ENCODE results near the gene IQCE.
A peak's percentile ranks its signal among the peaks of the same experiment; 100 is the strongest.
"Not testable (repeated sequence)": the region's sequence is repeated elsewhere in the genome, so short reads cannot be mapped to it uniquely, and the experiment has no call there.

Gene IQCE

DNA sequence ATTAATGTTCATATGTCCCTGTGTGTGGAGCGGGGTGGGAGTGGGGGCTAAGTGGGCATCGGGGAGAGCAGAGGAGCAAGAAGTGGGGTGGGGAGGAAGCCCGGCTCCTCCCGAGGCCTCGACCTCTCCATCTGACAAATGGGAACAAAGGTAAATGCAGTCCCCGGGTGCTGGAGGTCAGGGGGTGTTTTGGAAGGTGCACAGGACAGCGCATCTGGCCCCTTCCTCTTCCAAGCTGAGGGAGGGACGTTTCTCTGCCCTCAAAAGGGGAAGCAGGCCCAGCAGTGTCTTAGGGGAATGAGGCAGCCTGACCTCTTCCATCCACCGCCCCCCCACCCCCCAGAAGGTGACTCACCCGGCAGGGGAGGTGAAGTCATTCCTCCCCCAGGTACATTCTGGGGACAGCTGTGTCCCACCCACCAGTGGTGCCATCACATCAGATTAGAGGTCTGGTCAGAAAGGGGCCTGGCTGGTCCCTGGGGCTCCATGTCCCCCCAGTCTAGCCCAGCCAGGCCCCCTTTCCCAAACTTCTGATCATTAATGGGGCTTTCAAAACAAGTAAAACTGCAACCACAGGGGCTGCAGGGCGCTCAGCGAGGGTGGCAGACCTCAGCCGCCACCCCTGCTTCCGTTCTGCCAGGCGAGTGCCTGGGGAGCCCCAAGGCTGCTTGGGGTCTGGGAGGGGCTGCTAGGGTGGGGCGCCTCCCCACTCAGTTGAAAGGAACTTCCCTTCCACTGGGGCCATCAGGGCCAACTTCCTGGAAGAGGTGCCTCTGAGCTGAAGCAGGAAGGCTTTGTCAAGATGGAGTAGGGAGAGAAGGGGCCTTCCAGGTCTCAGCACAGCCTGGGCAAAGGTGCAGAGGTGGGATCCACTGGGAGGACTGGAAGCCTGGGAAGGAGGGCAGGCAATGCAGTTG, 28.4 kb upstream of the IQCE start:
- peak; percentile 74 for DNase-seq (ENCODE audit: extremely low read depth, insufficient read length)
- Histone ChIP-seq H3K27me3 (replicated peaks; ENCODE audit: control insufficient read depth, insufficient read depth, low read length) (no peaks in the 10 kb centered on the region), H3K36me3 (ENCODE audit: control insufficient read depth, insufficient read depth, low read length) (no peaks in the 10 kb centered on the region), H3K4me3 (replicated peaks; ENCODE audit: low read depth, low read length) (no peak overlapping the region)
- TF ChIP-seq, protein P1, sequence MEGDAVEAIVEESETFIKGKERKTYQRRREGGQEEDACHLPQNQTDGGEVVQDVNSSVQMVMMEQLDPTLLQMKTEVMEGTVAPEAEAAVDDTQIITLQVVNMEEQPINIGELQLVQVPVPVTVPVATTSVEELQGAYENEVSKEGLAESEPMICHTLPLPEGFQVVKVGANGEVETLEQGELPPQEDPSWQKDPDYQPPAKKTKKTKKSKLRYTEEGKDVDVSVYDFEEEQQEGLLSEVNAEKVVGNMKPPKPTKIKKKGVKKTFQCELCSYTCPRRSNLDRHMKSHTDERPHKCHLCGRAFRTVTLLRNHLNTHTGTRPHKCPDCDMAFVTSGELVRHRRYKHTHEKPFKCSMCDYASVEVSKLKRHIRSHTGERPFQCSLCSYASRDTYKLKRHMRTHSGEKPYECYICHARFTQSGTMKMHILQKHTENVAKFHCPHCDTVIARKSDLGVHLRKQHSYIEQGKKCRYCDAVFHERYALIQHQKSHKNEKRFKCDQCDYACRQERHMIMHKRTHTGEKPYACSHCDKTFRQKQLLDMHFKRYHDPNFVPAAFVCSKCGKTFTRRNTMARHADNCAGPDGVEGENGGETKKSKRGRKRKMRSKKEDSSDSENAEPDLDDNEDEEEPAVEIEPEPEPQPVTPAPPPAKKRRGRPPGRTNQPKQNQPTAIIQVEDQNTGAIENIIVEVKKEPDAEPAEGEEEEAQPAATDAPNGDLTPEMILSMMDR (IDR thresholded peaks at IDR 0.05; ENCODE audit: insufficient read depth, low read length, poor library complexity, severe bottlenecking): no peak

GRCh38 chr7:2530994-2531795, 27.6 kb upstream of the IQCE start:
- H3K27me3 ChIP-seq (replicated peaks; ENCODE audit: control insufficient read depth, insufficient read depth, low read length); DNase-seq (ENCODE audit: extremely low read depth, insufficient read length); H3K4me3 ChIP-seq (replicated peaks; ENCODE audit: low read depth, low read length); H3K36me3 ChIP-seq (ENCODE audit: control insufficient read depth, insufficient read depth, low read length): not testable (repeated sequence)

GRCh38 chr7:2531796-2532110, 27.0 kb upstream of the IQCE start:
- H3K36me3 ChIP-seq (ENCODE audit: control insufficient read depth, insufficient read depth, low read length); DNase-seq (ENCODE audit: extremely low read depth, insufficient read length): not testable (repeated sequence)

GRCh38 chr7:2532199-2532772, 26.5 kb upstream of the IQCE start:
- not testable (repeated sequence) for H3K36me3 ChIP-seq (ENCODE audit: control insufficient read depth, insufficient read depth, low read length); DNase-seq (ENCODE audit: extremely low read depth, insufficient read length); H3K4me3 ChIP-seq (replicated peaks; ENCODE audit: low read depth, low read length); H3K27me3 ChIP-seq (replicated peaks; ENCODE audit: control insufficient read depth, insufficient read depth, low read length)

More at GRCh38 chr7:2531796-2532110, 27.0 kb upstream of the IQCE start:
- not testable (repeated sequence) for H3K4me3 ChIP-seq (replicated peaks; ENCODE audit: low read depth, low read length); H3K27me3 ChIP-seq (replicated peaks; ENCODE audit: control insufficient read depth, insufficient read depth, low read length)

DNA sequence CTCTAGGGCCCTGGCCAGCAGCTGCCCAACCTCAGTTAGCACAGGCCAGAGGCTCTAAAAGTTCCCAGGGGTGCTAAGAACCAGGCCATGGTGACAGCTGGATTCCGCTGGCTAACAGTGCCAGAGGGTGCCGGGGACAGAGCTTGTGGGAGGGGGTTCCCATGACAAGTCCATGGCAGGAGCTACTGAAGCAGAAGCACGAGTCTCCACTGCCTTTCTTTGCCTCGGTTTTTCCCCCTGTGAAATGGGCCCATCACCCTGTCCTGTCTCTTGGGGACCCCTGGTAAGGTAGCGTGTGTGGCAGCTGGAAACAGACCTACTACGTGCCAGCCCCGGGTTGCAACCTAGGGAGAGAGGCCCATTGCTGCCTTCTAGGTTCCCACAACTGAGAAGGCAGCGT, 26.0 kb upstream of the IQCE start:
- not testable (repeated sequence) for DNase-seq (ENCODE audit: extremely low read depth, insufficient read length); H3K36me3 ChIP-seq (ENCODE audit: control insufficient read depth, insufficient read depth, low read length); H3K27me3 ChIP-seq (replicated peaks; ENCODE audit: control insufficient read depth, insufficient read depth, low read length); H3K4me3 ChIP-seq (replicated peaks; ENCODE audit: low read depth, low read length)

- DNase-seq (ENCODE audit: extremely low read depth, insufficient read length); H3K36me3 ChIP-seq (ENCODE audit: control insufficient read depth, insufficient read depth, low read length); H3K4me3 ChIP-seq (replicated peaks; ENCODE audit: low read depth, low read length); H3K27me3 ChIP-seq (replicated peaks; ENCODE audit: control insufficient read depth, insufficient read depth, low read length): not testable (repeated sequence)
Observed at GRCh38 chr7:2533566-2533965, 25.2 kb upstream of the IQCE start.

DNA sequence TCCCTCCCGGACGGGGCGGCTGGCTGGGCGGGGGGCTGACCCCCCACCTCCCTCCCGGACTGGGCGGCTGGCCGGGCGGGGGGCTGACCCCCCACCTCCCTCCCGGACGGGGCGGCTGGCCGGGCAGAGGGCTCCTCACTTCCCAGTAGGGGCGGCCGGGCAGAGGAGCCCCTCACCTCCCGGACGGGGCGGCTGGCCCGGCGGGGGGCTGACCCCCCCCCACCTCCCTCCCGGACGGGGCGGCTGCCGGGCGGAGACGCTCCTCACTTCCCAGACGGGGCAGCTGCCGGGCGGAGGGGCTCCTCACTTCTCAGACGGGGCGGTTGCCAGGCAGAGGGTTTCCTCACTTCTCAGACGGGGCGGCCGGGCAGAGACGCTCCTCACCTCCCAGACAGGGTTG, 24.6 kb upstream of the IQCE start:
- H3K4me3 ChIP-seq (replicated peaks; ENCODE audit: low read depth, low read length); DNase-seq (ENCODE audit: extremely low read depth, insufficient read length); H3K36me3 ChIP-seq (ENCODE audit: control insufficient read depth, insufficient read depth, low read length); H3K27me3 ChIP-seq (replicated peaks; ENCODE audit: control insufficient read depth, insufficient read depth, low read length): not testable (repeated sequence)

GRCh38 chr7:2535872-2536627, 22.7 kb upstream of the IQCE start:
- H3K4me3 ChIP-seq (replicated peaks; ENCODE audit: low read depth, low read length); DNase-seq (ENCODE audit: extremely low read depth, insufficient read length); H3K27me3 ChIP-seq (replicated peaks; ENCODE audit: control insufficient read depth, insufficient read depth, low read length): not testable (repeated sequence)
- H3K36me3 ChIP-seq (ENCODE audit: control insufficient read depth, insufficient read depth, low read length): peaks cover 14% of the 10 kb centered on the region

Data from GM06990 (cell line).